H1 (cell line): ENCODE data around the gene FRMD4B.

Source experiments
- BACH1 ChIP-seq: IDR thresholded peaks from 2 replicates; pipeline ENCODE4 v1.6.1; 2012; ENCODE audit warnings: low read length, improper control_type of control experiment
- EZH2 ChIP-seq: fragments of 200-600 bp; sonication (generic); IDR thresholded peaks from 2 replicates; pipeline ENCODE4 v1.7.1; 2012; ENCODE audit warnings: low read depth, mild to moderate bottlenecking, moderate library complexity, low read length, inconsistent platforms; ENCODE audit not compliant: severe bottlenecking

- TF ChIP-seq EZH2 (no peak), BACH1 (no peak)
Observed at GRCh38 chr3:69200384-69201068, 185.4 kb downstream of the FRMD4B start.
